ENCODE data around the gene TNRC6B.
A peak's percentile ranks its signal among the peaks of the same experiment; 100 is the strongest.
"Not testable (repeated sequence)": the region's sequence is repeated elsewhere in the genome, so short reads cannot be mapped to it uniquely, and the experiment has no call there.

Gene TNRC6B

DNA sequence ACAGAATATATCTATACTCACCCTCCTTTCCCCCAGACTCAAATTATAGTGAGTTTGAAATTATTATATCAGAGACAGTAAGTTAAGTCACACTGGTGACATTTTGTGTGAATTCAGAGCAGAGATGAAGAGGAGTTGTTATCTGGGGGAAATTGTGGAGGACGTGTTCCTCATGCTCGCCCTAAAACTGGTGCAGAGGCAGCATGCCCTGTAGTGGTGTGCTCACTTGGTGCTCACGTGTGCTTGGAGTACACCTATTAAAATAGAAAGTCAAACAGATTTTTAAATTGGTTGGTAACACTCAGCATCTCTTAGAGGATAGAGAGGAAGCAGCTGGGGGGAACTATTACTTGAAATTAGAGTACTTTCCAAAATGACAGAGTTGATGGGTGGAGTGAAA, 117.0 kb downstream of the TNRC6B start:
- no peak for DNase-seq

DNA sequence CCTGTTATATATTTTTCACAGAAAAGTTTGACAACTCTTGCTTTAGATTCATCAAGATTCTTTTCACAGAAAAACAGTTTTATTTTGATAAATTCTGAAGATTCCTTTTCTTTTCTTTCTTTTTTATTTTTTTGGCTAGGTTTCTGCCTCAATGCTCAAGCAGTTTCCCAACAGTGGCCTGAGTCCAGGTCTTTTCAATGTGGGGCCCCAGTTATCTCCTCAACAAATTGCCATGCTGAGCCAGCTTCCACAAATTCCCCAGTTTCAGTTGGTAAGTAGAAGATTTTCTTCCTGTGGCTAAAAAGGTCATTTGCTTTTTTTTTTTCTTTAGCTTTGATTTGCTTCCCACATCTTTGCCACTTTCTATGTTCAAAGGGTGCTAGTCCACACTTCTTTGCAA, 122.6 kb downstream of the TNRC6B start:
- DNase-seq: no peak

DNA sequence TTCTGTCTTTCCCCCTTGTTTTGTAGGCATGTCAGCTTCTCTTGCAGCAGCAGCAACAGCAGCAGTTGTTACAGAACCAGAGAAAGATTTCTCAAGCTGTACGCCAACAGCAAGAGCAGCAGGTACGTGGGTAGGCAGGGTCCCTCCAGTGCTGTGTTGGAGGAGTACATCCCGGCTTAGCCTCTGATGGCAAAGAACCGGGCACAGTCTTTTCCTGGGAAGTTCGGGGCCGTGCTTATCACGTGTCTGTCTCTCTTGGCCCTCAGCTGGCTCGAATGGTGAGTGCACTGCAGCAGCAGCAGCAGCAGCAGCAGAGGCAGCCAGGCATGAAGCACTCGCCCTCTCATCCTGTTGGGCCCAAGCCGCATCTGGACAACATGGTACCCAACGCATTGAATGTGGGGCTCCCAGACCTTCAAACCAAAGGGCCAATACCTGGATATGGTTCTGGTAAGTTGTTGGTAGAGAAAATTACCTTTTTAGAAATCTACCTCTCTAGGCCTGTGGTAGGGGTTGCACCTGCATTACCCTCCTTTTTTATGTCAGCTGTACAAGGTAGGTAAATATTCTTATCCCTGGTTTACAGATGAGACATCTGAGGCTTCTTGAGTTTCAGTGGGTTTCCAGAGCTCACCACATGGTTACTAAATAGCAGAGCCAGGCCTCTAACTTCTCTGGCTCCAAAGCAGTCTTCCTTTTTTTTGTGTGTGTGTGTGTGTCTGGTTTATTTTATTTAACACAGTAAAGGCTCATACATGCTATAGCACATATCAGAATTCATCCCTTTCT, 123.4 kb downstream of the TNRC6B start:
- DNase-seq: no peak

DNA sequence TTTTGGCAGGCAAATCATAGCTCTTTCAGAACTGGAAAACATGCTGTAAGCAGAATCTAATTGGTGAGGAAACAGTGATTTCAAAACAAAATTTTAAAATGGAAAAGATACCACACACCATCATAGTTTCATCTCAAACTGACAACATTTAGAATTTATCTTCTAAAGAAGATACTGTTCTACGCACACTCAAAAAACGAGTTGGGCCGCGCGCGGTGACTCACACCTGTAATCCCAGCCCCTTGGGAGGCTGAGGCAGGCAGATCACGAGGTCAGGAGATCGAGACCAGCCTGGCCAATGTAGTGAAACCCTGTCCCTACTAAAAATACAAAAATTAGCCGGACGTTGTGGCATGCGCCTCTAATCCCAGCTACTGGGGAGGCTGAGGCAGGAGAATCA, 124.4 kb downstream of the TNRC6B start:
- DNase-seq: no peak

DNA sequence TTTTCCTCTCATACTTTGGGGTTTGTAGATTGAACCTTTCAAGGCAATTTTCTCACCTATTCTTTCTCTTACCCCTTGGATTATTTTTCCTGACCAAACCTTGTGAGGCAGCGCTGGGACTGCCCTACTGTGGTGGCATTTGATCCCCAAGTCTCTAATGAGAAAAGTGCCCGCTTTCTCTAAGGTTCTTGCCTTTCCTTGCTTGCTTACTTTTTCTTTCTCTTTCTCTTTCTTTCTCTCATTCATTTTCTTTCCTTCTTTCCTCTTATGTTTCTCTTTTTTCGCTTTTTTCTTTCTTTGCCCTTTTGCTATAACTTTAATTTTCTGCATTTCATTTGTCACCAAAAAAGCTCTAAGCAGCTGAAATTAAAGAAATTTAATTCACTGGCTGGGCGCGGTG, 127.9 kb downstream of the TNRC6B start:
- DNase-seq: no peak

DNA sequence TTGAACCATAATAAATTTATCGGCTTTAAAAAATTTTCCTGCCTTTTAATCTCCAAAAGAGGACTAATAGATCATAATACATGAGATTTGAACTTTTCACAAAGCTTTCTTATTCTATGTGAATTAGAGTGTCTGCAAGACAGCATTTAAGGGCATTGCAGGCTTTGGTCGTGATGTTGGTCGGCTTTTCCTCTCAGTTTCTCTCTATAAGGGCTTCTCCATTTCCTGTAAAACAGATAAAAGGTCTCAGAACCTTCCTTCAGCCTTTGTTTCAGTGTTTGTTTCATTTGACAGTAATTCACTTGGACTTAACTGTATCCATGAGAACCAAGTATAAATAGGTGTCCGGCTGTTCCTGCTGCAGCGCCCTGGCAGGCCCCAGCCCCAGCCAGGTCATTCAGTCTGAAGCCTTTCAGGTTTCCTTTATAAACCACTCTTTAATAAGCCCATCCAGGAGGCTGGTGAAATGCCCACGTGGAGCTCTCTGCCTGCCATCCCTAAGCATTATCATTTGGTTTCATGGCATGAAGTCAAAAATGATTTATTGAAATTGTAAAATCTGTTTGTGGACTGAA, 131.4 kb downstream of the TNRC6B start:
- DNase-seq: no peak

DNA sequence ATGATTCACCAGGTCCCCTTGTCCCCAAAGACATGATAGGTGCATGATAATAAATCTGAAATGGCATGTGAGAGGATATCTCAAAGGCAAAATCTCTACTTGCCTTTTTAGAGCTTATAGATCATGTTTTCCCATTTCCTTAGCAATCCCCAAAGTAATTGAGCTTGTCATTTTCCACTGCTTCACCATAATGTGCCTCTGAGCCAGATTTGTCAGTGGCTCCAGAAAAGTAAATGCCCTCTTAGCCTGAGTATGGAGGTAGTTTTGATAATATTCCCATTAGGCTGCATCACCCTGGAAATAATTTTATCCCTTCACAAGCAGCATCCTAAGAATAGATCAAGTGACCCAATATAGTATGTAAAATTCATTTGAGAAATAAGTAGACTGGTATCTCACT, 131.9 kb downstream of the TNRC6B start:
- DNase-seq: no peak

DNA sequence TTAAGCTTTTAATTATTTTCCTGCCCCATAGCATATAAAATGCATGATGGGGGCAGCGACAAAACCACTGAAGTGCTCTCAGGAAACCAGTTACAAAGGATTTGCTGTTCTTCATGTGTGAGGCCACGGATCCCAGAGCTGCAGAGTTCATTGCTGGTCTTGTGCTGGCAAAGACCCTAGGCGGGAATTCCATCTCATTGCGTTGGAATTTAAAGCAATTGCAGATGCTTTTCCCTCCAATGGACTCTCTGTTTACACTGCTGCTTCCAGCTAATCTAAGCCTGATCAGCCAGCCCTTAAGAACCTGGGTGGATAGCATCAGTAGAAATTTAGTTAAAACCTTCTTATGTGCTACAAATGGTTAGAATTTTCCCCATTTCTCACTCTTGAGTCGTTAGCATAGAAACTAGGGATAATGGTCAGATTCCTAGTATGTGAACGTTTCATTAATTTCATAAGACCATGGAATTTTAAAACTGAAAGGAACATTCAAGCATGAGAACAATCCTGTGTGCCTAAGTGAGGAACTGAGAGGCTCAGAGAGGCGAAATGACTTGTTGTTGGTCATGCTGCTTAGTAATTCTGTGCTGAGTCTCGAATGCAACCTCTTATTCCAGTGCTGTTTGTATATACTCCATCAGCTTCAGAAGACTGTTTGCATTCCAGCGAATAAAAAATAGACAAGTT, 132.5 kb downstream of the TNRC6B start:
- DNase-seq: peak; percentile 93

DNA sequence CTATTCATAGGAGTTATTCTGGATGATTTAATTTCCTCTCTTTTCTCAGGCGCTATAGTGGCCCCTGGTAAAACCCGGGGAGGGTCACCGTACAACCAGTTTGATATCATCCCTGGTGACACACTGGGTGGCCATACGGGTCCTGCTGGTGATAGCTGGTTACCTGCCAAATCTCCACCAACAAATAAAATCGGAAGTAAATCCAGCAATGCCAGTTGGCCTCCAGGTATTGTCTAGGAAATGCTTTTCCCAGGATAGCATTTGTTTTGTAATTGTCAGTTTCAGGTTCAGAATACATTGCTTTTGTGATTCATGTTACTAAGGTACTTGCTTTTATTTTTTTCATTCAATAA, 133.0 kb downstream of the TNRC6B start:
- no peak for DNase-seq

DNA sequence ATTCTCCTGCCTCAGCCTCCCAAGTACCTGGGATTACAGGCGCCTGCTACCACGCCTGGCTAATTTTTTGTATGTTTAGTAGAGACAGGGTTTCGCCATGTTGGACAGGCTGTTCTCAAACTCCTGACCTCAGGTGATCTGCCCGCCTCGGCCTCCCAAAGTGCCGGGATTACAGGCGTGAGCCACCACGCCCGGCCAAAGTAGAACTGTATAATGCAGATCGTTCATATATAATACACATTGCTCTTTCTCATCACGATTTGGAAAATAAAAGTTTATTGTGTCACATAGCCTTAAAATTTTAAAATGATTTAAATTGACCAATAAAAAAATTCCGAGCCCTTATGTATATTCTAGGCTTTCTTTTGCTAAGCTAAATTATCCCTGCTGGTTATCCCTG, 133.9 kb downstream of the TNRC6B start:
- not testable (repeated sequence) for DNase-seq

DNA sequence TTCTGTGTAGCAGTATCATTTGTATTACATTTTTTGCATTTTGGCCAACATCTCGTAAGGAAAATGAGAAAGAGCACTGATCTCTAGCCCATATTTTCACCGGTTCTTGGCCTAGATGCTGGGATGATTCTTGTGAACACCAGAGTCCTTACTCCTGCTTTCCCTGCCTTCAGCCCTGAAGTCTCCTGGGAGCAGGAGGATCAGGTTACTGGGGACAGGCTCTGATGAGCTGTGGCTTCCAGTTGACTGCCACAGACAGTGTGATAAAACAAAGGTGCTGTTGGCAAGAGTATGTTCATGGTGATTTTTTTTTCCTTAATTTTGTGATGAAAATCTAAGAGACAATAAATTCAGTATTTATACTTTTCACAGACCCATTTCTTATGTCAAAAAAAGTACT, 134.3 kb downstream of the TNRC6B start:
- DNase-seq: no peak

DNA sequence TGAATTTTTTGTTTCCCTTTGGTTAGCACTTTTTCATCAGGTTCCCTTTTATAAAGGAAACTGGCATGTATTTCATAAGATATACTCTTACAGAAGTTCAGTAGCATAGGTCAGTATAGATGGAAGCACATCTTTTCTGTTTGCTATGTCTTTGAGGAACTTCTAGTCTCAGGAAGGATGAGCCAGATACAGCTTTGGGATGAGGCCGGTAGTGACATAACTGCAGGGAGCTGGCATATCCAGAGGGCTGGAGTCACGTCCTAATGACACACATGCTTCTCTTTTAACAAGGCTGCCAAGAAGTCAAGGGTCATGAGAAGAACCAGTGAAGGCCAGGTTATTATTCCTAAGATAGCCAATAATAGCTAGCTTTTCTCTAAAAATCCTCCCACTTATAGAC, 135.3 kb downstream of the TNRC6B start:
- DNase-seq: no peak

DNA sequence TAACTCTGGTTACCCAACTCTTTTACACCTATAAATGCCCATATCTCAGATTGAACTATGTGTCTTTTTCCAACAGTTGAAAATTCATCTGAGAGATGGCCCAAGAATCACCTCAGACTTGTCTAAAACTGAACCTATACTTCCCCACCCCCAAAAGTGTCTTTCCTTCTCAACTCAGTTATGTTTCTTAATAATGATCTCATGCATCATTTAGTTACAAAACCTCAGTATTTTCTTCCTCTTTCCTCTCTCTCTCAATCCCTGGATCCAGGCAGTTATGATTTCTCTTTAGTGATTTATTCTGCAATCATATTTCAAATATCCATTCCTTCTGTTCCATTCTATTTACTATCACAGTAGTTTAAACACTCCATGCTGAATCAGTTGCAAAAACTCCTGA, 136.3 kb downstream of the TNRC6B start:
- DNase-seq: no peak

DNA sequence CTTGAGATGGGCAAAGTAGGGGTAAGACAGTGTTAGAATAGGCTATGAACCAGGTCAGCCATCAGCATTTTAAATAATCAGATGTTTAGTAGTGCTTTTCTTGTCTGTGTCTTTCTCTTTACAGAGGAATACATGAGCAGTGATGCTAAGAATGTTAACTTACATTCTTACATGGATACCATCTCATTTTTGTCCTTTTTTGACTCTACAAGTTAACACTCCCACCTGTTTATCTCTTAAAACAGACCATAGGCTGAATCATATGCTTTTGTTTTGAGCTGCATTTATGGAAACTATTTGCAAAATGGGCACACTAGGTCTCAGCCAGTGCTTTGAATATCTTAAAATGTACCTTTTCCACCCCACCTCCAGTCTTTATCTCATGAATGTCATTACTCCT, 143.0 kb downstream of the TNRC6B start:
- DNase-seq: no peak

DNA sequence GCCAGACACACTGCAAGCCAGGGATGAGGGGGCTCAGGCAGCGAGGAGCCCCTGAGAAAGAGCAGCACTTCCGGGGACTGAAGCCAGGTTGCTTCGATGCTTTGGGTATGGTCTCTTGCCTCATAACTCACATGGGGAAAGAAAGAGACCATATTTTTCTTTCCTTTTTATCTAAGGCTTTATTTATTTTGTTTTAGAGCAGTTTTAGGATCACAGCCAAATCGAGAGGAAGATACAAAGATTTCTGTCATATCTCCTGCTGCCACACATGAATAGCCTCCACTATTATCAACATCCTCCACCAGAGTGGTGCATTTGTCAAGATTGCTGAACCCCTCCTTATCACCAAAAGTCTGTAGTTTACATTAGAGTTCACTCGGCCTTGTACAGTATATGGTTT, 144.3 kb downstream of the TNRC6B start:
- no peak for DNase-seq

DNA sequence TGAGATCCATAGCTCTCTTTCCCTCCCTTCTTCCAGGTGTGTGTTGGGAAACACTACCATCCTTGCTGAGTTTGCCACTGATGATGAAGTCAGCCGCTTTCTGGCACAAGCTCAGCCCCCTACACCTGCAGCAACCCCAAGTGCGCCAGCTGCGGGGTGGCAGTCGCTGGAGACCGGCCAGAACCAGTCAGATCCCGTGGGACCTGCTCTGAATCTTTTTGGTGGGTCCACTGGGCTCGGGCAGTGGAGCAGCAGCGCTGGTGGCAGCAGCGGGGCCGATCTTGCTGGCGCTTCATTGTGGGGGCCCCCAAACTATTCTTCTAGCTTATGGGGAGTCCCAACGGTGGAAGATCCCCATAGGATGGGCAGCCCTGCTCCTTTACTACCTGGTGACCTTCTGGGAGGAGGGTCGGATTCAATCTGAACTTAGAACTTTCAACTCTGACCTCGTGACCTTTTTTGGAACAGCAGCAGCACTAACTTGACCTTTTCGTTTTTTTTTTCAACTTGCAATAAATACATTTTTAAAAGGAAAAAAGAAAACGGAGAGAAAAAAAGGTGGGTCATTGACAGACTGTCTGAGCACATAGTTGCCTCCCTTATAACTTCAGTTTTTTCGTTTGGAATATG, 145.2 kb downstream of the TNRC6B start:
- no peak for DNase-seq

DNA sequence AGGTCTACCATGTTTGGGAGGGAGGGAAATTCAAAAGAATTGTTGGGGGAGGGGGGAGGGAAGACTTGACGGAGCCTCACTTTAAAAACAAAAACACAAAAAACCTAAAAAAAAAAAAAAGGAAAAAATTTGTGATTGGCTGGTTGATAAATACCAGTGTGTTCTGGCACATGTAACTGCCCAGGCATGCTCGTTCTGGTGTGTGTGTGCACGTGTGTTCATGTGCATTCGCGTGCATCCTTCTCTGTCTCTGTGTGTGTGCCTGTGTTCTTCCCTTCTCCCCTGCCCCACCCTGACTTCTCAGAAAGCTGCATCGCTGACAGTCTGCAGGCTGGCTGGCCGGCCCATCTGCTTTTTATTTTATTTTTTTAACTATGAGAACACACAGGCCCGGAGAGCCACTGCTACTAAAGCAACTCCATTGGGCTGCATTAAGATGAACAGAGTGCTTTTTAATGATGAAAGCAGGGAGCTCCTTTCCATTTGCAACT, 146.0 kb downstream of the TNRC6B start:
- no peak for DNase-seq

DNA sequence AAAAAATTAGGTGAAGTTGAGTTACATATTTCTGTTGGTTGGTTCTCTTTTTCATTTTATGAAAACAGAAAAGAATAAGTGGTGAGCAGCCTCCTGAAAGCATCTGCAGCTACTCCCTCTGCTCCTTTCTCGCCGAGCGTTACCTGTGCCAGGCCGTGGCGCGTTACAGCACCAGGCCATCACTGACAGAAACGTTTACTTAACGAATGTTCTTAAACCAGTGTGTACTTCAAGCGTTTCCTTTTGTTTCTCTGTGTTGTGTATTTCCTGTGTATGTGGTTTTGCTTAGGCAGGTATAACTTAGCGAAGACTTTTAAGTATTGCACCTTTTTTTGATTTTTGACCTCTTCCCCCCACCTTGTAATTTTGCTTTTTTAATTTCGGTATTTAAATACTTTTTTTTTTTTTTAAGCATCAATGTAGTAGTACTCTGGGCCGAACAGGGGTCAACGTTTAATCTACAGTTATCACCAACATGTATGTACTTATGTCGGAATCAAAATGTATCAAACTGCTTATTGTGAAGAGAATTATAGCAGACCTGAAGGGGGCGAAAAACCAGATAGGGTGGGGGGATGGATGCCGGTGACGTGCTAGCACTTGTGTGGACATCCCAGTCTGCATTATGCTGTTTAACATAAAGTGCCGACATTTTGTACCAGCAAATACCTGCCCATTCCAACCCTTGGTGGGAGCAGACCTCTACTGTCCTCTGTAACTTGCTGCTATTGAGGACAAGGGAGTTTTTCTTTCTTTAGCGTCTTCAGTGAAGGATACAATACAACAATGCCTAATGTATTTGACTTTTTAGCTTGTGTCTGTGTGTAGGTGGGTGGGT, 147.0 kb downstream of the TNRC6B start:
- no peak for DNase-seq

DNA sequence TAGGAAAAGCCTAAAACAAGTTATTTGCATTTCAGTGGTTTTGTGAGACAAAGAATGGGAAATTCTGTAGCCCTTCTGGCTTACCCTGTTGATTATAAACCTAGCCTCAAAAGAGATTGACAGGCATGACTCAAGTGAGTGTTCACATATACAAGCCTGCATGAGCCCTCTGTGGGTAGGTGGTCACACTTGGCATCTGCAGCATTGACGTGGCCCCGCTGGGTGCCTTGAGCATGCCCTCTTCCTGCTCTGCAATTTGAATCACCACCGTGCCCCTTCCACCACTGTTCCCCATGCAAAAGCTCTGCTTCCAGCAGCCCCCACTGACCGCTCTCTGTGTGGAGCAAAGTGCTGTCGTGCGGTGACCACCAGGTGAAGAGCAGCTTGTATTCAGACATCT, 147.6 kb downstream of the TNRC6B start:
- DNase-seq: no peak

DNA sequence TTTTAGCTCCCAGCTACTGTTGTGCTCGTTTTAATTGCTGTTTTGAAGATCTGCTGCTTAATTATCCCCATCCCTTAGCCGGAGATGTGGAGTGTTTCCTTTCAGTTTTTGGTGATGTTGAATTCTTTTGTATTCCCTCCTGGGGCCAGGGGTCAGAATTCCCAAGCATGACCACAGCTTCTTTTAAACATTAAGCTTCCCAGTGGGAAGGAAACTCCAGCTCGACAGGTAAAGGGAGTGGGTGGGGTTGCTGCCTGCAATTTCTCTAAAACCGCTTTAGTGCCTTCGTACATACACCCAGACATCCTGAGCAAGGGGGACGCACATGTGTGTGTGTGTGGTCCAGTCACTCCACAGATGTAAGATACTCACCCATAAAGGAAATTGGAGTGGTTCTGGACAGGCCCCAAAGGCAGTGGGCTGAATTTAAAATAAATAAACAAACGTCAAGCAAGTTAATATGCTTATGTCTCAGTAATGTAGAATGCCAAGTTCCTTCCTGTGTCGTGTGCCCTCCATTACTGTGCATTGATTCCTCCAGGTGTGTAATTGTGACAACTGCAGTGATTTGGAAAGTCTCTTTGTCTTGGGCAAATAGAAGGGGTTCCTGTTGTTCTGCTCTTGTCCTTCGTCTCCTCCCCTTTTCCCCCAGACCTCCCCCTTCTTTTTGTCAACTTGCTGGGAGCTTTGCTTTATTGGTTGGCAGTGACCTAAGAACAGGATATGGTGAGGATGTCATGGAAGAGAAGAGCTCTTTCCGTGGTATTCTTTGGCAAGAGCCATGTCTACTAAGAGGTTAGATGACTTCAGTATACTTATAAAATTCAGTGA, 149.4 kb downstream of the TNRC6B start:
- peak; percentile 36 for DNase-seq

DNA sequence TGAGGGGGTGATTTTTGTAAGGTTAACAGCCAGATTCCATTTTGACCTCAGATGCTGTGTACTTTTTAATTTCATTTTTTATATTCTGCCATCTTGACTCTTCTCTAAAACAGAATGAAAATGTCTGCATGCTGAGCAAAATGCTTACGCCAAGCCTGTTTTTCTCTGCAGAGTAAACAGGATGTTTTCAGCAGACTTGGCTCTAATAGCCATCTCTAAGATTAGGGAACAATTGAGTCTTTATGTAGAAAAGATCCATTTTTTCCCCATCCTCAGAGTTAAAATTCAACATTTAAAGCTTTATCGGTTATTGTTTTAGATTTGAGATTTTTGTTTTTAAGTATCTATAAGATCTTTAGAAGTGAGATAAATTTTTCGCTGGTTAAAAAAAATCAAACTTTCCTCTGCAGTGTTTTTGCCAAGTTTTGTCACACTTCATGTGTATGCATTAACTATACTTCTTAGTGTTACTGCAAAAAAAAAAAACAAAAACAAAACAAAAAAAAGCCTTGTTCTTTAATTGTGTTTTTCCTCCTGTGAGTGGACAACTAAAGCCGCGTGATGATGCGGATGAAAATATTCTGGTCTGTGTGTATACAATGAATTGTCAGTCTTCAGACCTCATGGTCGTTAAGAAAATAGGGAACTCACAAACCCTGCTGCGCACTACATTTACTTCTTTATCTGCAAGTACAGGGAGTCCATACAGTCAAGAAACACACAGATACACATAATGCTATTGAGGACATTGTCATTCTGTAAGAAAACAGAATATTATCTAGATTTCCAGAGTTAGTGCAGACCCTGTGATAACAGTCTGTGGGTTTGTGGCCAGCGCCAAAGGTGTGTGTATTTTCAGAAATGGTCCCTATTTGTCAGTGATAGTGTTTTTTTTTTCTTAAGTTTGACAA, 151.1 kb downstream of the TNRC6B start:
- DNase-seq: no peak

All from EL (cell line).